T-helper 1 cell treated with Interleukin-12 subunit alpha and Interleukin-12 subunit beta and Interleukin-4 antibody, amounts not matched to agents 30 μg/mL and 1 μg/mL, for 36 hours (primary cell): ENCODE data around the gene RANGAP1.
A peak's percentile ranks its signal among the peaks of the same experiment; 100 is the strongest.

ENCODE experiments used
- H3K27ac Mint-ChIP-seq: one replicate; pipeline ENCODE4 v1.8.0; 2021; ENCODE audit warnings: mild to moderate bottlenecking, mixed read lengths
- H3K27me3 Mint-ChIP-seq: one replicate; pipeline ENCODE4 v1.8.0; 2021; ENCODE audit warnings: low read depth, mixed read lengths
- H3K36me3 Mint-ChIP-seq: one replicate; pipeline ENCODE4 v1.8.0; 2021; ENCODE audit warnings: low read depth, mixed read lengths
- H3K4me1 Mint-ChIP-seq: one replicate; pipeline ENCODE4 v1.8.0; 2021; ENCODE audit warnings: low read depth, mixed read lengths
- H3K4me3 Mint-ChIP-seq: one replicate; pipeline ENCODE4 v1.8.0; 2021; ENCODE audit warnings: mild to moderate bottlenecking, moderate library complexity, mixed read lengths
- H3K9me3 Mint-ChIP-seq: one replicate; pipeline ENCODE4 v1.8.0; 2021; ENCODE audit warnings: mixed read lengths

RANGAP1 gene

GRCh38 chr22:41256254-41257253, 29.4 kb downstream of the RANGAP1 start:
- H3K27me3 Mint-ChIP-seq: no peaks in the 10 kb centered on the region
- H3K27ac Mint-ChIP-seq: no peak overlapping the region
- peaks cover 28% of the 10 kb centered on the region for H3K36me3 Mint-ChIP-seq
- no peaks in the 10 kb centered on the region for H3K9me3 Mint-ChIP-seq
- H3K4me1 Mint-ChIP-seq: no peaks in the 10 kb centered on the region
- H3K4me3 Mint-ChIP-seq: no peak overlapping the region

GRCh38 chr22:41254230-41254629, 31.8 kb downstream of the RANGAP1 start:
- peaks cover 36% of the 10 kb centered on the region for H3K36me3 Mint-ChIP-seq
- no peak overlapping the region for H3K27ac Mint-ChIP-seq
- no peaks in the 10 kb centered on the region for H3K4me1 Mint-ChIP-seq
- no peak overlapping the region for H3K4me3 Mint-ChIP-seq
- H3K9me3 Mint-ChIP-seq: no peaks in the 10 kb centered on the region
- no peaks in the 10 kb centered on the region for H3K27me3 Mint-ChIP-seq

DNA sequence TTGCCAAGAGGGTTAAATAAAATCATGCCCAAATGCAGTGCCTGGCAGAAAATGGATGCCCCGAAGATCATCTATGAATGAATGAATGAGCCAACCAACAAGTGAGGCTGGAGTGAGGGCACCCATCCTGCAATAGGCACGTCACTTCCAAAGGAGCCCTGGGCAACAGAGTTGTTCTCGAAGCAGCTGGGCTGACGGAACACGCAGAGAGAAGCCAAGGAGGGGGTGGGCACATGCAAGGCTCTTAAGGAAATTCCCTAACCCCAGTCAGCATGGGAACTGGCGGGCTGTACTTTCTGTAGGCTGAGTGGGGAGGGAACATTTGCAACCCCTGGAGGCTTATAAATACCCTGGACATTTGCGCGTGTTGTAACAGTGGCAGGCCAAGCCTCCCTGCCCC, 33.6 kb downstream of the RANGAP1 start:
- Mint-ChIP-seq H3K4me3 (no peak overlapping the region), H3K27me3 (no peaks in the 10 kb centered on the region), H3K9me3 (no peaks in the 10 kb centered on the region), H3K36me3 (peaks cover 38% of the 10 kb centered on the region), H3K27ac (no peak overlapping the region), H3K4me1 (no peaks in the 10 kb centered on the region)

GRCh38 chr22:41250127-41250526, 35.9 kb downstream of the RANGAP1 start:
- peaks cover 26% of the 10 kb centered on the region for H3K36me3 Mint-ChIP-seq
- no peaks in the 10 kb centered on the region for H3K27me3 Mint-ChIP-seq
- H3K9me3 Mint-ChIP-seq: no peaks in the 10 kb centered on the region
- H3K4me1 Mint-ChIP-seq: no peaks in the 10 kb centered on the region
- H3K27ac Mint-ChIP-seq: no peak overlapping the region
- no peak overlapping the region for H3K4me3 Mint-ChIP-seq

- Mint-ChIP-seq H3K4me1 (no peaks in the 10 kb centered on the region), H3K4me3 (no peak overlapping the region), H3K9me3 (no peaks in the 10 kb centered on the region)
Measured at GRCh38 chr22:41249442-41249841, 36.5 kb downstream of the RANGAP1 start.

GRCh38 chr22:41248758-41249157, 37.2 kb downstream of the RANGAP1 start:
- H3K4me1 Mint-ChIP-seq: no peaks in the 10 kb centered on the region
- H3K36me3 Mint-ChIP-seq: peaks cover 27% of the 10 kb centered on the region
- H3K27me3 Mint-ChIP-seq: no peaks in the 10 kb centered on the region
- H3K4me3 Mint-ChIP-seq: no peak overlapping the region
- no peaks in the 10 kb centered on the region for H3K9me3 Mint-ChIP-seq
- H3K27ac Mint-ChIP-seq: no peak overlapping the region

More at GRCh38 chr22:41249442-41249841, 36.5 kb downstream of the RANGAP1 start:
- Mint-ChIP-seq H3K27ac (no peak overlapping the region), H3K27me3 (no peaks in the 10 kb centered on the region), H3K36me3 (peaks cover 29% of the 10 kb centered on the region)

- H3K9me3 Mint-ChIP-seq: no peaks in the 10 kb centered on the region
- no peaks in the 10 kb centered on the region for H3K4me1 Mint-ChIP-seq
- no peak overlapping the region for H3K4me3 Mint-ChIP-seq
- H3K36me3 Mint-ChIP-seq: peaks cover 27% of the 10 kb centered on the region
- no peaks in the 10 kb centered on the region for H3K27me3 Mint-ChIP-seq
- H3K27ac Mint-ChIP-seq: no peak overlapping the region
Measured at GRCh38 chr22:41248314-41248713, 37.7 kb downstream of the RANGAP1 start.

DNA sequence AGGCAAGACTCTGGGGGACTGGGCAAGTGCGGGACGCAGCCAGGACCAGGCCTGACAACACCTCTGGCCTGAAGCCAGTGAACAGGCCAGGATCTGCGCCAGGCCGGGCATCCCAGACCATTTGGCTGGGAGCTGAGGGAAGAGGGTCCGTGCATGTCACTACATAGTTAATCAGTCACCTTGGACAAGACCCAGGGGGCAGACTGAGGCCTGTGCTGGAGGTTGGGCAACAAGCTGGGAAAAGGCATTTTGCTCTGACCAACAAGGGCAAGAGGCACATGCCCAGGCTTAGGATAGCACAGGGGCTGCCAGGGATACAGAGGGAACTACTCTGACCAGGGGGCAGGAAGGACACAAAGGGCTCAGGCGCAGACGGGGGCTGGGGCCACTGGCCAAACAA, 38.3 kb downstream of the RANGAP1 start:
- no peaks in the 10 kb centered on the region for H3K4me1 Mint-ChIP-seq
- no peaks in the 10 kb centered on the region for H3K27me3 Mint-ChIP-seq
- H3K4me3 Mint-ChIP-seq: no peak overlapping the region
- H3K36me3 Mint-ChIP-seq: peaks cover 27% of the 10 kb centered on the region
- no peaks in the 10 kb centered on the region for H3K9me3 Mint-ChIP-seq
- H3K27ac Mint-ChIP-seq: no peak overlapping the region

GRCh38 chr22:41245917-41246499, 40.0 kb downstream of the RANGAP1 start:
- Mint-ChIP-seq H3K4me1 (no peaks in the 10 kb centered on the region), H3K4me3 (no peak overlapping the region), H3K9me3 (no peaks in the 10 kb centered on the region), H3K27me3 (no peaks in the 10 kb centered on the region), H3K36me3 (peaks cover 17% of the 10 kb centered on the region), H3K27ac (no peak overlapping the region)

- H3K27me3 Mint-ChIP-seq: peaks cover 4% of the 10 kb centered on the region
- H3K36me3 Mint-ChIP-seq: peaks cover 13% of the 10 kb centered on the region
- no peak overlapping the region for H3K27ac Mint-ChIP-seq
- no peak overlapping the region for H3K4me3 Mint-ChIP-seq
- H3K9me3 Mint-ChIP-seq: no peaks in the 10 kb centered on the region
- peaks cover 4% of the 10 kb centered on the region for H3K4me1 Mint-ChIP-seq
Measured at GRCh38 chr22:41243361-41243760, 42.6 kb downstream of the RANGAP1 start.

DNA sequence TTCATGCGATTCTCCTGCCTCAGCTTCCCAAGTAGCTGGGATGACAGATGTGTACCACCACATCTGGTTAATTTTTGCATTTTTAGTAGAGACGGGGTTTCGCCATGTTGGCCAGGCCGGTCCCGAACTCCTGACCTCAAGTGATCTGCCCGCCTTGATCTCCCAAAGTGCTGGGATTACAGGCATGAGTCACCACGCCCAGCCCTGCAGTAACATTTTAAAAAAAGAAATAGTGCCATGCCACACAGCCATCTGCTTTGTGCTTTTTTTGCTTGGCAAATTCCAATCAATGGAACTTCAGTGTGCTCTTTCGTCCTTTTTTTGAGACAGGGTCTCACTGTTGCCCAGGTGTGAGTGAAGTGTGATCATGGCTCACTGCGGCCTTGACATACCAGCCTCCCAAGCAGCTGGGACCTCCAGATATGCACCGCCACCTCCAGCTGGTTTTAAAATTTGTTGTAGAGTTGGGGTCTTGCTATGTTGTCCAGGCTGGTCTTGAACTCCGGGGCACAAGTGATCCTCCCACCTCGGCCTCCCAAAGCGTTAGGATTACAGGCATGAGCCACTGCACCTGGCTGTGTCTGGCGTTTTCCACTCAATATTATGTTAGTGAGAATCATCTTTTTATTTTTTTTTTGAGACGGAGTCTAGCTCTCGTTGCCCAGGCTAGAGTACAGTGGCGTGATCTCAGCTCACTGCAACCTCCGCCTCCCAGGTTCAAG, 43.4 kb downstream of the RANGAP1 start:
- Mint-ChIP-seq H3K4me1 (peaks cover 4% of the 10 kb centered on the region), H3K9me3 (no peaks in the 10 kb centered on the region), H3K27me3 (peaks cover 4% of the 10 kb centered on the region), H3K27ac (no peak overlapping the region), H3K36me3 (peaks cover 10% of the 10 kb centered on the region), H3K4me3 (no peak overlapping the region)

DNA sequence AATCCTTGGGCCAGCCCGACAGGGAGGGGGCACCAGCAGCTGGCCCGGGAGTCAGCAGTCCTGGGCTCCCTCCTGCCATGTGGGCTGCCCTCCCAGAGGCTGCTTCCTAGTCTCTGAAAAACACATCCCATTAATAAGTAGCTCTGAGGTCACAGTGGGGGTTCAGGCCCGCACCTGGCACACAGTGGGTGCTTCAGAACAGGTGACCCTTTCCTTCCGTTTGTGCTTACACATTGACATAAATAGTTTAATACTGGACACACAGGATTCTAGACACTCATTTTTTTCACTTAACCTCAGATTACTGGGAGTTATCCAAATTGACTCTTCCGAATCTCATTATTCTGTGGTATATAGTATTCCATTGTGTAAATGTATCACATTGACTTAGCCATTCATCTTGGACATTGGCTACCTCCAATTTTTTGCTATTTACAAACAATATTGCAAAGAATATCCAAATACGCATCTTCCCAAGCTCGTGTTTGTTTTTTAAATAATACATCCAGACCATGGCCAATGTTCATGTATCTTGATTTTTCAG, 44.8 kb downstream of the RANGAP1 start:
- H3K4me3 Mint-ChIP-seq: no peak overlapping the region
- H3K27ac Mint-ChIP-seq: no peak overlapping the region
- H3K36me3 Mint-ChIP-seq: peaks cover 8% of the 10 kb centered on the region
- H3K9me3 Mint-ChIP-seq: no peaks in the 10 kb centered on the region
- peaks cover 4% of the 10 kb centered on the region for H3K27me3 Mint-ChIP-seq
- peaks cover 4% of the 10 kb centered on the region for H3K4me1 Mint-ChIP-seq

DNA sequence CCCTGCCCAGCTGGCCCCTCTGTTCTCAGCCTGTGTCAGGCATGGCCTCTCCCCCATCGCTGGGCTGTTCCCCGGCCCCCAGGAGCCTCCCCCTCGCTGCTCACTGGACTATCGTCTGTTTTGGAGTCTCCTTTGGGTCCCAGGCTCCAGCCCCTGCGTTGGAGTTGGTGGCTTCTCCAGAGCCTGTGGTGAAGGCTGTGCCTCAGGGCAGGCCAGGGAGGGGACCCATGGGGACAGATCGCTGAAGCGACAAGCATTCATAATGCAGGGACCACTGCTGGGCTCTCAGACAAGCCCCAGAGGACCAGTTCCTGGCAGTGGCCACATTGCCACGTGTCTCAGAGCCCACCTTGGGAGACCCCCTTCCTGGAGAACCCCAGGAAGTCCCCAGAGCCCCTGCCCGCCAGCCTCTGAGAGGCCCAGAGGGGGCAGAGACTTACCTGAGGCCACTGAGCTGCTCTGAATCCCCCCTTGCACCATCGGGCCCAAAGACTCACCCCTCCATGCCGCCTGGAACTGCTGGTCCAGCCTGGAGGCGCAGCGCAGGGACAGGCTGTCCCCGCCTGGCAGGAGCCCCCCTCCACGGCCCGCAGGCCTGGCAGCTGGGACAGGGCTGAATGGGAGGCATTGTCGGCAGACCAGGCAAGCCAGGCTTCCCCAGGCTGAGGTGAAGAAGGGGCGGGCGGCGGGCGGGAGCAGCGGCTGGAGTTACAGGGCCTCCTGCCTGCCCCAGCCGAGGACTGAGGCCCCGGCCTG, 45.4 kb downstream of the RANGAP1 start, which contains the start of gene CHADL:
TSS of gene CHADL (minus strand) at position 555 of the 756 bp plus-strand sequence. CDS start at position 505, 50 bp downstream.
- peaks cover 4% of the 10 kb centered on the region for H3K4me1 Mint-ChIP-seq
- H3K27ac Mint-ChIP-seq: no peak within 1 kb of the TSS
- peak within 1 kb of the TSS; percentile 34 for H3K4me3 Mint-ChIP-seq

More for the DNA sequence above, 45.4 kb downstream of the RANGAP1 start, which contains the start of gene CHADL:
- Mint-ChIP-seq H3K36me3 (peaks cover 8% of the 10 kb centered on the region), H3K9me3 (no peaks in the 10 kb centered on the region), H3K27me3 (peaks cover 4% of the 10 kb centered on the region)
